Loucy (cell line): Measurements from ENCODE around the gene PCNT.

Source experiments
- EZH2phosphoT487 ChIP-seq: fragments of 200-600 bp; IDR thresholded peaks from 2 replicates; pipeline ENCODE4 v1.6.1; 2018; ENCODE audit warnings: antibody characterized with exemption, mild to moderate bottlenecking, moderate library complexity, borderline replicate concordance
- TF ChIP-seq, protein P1 (sequence below): fragments of 200-600 bp; sonication (generic); conservative IDR thresholded peaks from 2 replicates; pipeline ENCODE4 v1.5.1; 2014; ENCODE audit warnings: mild to moderate bottlenecking, antibody characterized with exemption, low read length

DNA sequence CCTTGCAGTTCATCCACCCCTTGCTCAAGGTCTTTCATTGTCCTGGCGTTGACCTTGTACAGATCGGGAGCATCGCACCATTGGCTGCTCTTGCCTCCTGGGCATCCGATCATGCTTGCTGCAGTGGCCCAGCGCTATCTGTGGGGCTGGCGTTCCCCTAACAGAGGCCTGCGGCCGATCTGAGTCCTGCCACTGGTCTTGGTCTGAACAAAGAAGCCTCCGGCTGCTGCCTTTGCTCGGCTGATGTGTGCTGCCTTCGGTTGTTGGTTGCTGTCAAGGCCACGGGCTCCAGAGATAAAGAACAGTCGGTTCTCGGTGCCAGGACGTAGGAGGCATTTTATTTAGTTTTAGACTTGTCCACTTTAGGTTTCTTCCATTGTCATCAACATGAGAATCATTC lies 39.0 kb downstream of the PCNT start:
- TF ChIP-seq, protein P1, sequence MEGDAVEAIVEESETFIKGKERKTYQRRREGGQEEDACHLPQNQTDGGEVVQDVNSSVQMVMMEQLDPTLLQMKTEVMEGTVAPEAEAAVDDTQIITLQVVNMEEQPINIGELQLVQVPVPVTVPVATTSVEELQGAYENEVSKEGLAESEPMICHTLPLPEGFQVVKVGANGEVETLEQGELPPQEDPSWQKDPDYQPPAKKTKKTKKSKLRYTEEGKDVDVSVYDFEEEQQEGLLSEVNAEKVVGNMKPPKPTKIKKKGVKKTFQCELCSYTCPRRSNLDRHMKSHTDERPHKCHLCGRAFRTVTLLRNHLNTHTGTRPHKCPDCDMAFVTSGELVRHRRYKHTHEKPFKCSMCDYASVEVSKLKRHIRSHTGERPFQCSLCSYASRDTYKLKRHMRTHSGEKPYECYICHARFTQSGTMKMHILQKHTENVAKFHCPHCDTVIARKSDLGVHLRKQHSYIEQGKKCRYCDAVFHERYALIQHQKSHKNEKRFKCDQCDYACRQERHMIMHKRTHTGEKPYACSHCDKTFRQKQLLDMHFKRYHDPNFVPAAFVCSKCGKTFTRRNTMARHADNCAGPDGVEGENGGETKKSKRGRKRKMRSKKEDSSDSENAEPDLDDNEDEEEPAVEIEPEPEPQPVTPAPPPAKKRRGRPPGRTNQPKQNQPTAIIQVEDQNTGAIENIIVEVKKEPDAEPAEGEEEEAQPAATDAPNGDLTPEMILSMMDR = no peak
- no peak for TF ChIP-seq EZH2phosphoT487
